Measurements from ENCODE around the gene OR51M1.

Gene OR51M1

DNA sequence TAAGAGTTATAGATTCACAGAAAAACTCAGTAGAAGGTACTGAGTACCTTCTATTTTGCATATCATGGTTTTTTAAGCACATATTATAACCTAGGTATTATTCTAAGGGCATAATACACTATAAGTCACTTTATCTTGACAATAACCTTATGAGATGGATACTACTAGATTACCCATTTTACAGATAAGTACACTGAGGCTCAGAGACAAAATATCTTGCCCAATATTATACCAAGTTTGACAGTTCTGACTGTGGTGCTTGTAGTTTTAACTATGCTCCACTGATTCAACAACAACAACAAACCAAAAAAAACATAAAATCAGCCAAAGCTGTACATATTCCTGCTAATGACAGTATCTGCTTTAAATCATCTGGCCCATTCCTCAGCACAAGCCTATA is 10.5 kb downstream of the OR51M1 start:
- no peak for DNase-seq

- DNase-seq: no peak
These were observed 15.3 kb downstream of the OR51M1 start for GRCh38 chr11:5398936-5399335.

- DNase-seq: no peak
These were observed 21.6 kb downstream of the OR51M1 start for GRCh38 chr11:5405173-5405572.

DNA sequence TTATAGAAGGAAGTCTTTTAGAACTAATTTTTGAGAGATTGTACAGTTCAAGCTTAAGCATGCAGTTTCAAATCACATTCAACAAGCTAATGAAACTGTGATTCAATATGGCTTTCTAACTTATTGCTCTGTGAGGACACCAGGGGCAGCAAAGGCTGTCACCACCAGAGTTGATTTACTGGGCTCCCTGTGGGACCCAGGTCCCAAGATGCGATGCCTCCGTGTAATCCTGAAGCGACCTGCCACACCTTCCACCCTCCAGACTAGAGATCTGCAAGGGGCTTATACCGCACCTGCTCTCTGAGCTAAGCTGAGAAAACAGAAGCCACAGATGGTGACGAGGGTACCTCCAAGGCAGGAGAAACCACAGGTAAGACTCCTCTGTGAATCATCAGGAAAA is 37.4 kb downstream of the OR51M1 start:
- DNase-seq: no peak

GRCh38 chr11:5421811-5422210 is 38.2 kb downstream of the OR51M1 start, which contains the start of gene OR51Q1:
Gene OR51Q1, plus strand, starts transcription at chr11:5422111. Its CDS starts 90 bp downstream, at chr11:5422201.
- no peak for DNase-seq

- no peak for DNase-seq
These were observed 39.5 kb downstream of the OR51M1 start for GRCh38 chr11:5423131-5423530.

- no peak for DNase-seq
These were observed 57.8 kb downstream of the OR51M1 start, which contains the start of gene OR51I1 for GRCh38 chr11:5441414-5441813. Gene OR51I1, minus strand, starts transcription at chr11:5441514. Its CDS starts 0 bp downstream, at chr11:5441514.
